Panc1 (cell line): ENCODE data around the gene TP53I3. TPM values are rescaled to one million over a fixed set of nuclear protein-coding genes. Genes with fewer than 3 reads are reported as not detected.
A peak's percentile ranks its signal among the peaks of the same experiment; 100 is the strongest.

Experiments
- ATAC-seq: fragments of 200-7000 bp; cut with Tn5 transposase; 2 replicates; pipeline ENCODE4 v1.9.1; 2020; ENCODE audit warnings: mild to moderate bottlenecking, moderate library complexity
- BruUV-seq: library from RNA; stranded (reverse); fragments of 400-500 nt; replicated peaks from 2 replicates; lab custom pipeline; 2021; lab: Mats Ljungman, UMichigan
- CTCF ChIA-PET: fragments of 300-600 bp; sonication (Branson Sonifier 250); formaldehyde crosslinking; loops from one replicate; lab custom pipeline; 2022; ENCODE audit warnings: antibody characterized with exemption; lab: Charles Lee
- POLR2A ChIA-PET: fragments of 300-600 bp; sonication (Branson Sonifier 250); formaldehyde crosslinking; loops from one replicate; lab custom pipeline; 2022; ENCODE audit warnings: antibody characterized with exemption; lab: Charles Lee
- DNase-seq: peaks from one replicate; pipeline ENCODE4 v3.0.0-alpha.2; 2010; ENCODE audit warnings: low read depth, low spot score
- H3K27ac ChIP-seq: 2 replicates; pipeline ENCODE4 v1.5.1; 2011; ENCODE audit warnings: mild to moderate bottlenecking, low read length, inconsistent platforms
- H3K27me3 ChIP-seq: fragments of 200-500 bp; sonication (Bioruptor generic); 2 replicates; pipeline ENCODE4 v1.6.0; 2014; ENCODE audit warnings: low read length, inconsistent platforms; ENCODE audit not compliant: control insufficient read depth, insufficient read depth
- H3K36me3 ChIP-seq: fragments of 200-500 bp; sonication (Bioruptor generic); 2 replicates; pipeline ENCODE4 v1.5.1; 2014; ENCODE audit warnings: inconsistent platforms, mild to moderate bottlenecking, low read length, moderate library complexity; ENCODE audit not compliant: control insufficient read depth, insufficient read depth
- H3K4me1 ChIP-seq: 2 replicates; pipeline ENCODE4 v1.5.1; 2011; ENCODE audit warnings: inconsistent platforms, mild to moderate bottlenecking, low read length, moderate library complexity; ENCODE audit not compliant: control insufficient read depth, insufficient read depth
- H3K4me3 ChIP-seq, 2 experiments: 2 replicates each; pipeline ENCODE4 v1.5.1; 2011 to 2012; ENCODE audit warnings: low read depth in 2 of 2, low read length in 2 of 2, mild to moderate bottlenecking in 2 of 2, inconsistent platforms in 1 of 2, moderate library complexity in 1 of 2
- H3K9me3 ChIP-seq: fragments of 200-500 bp; sonication (Bioruptor generic); 2 replicates; pipeline ENCODE4 v1.5.1; 2014; ENCODE audit warnings: low read depth, mild to moderate bottlenecking, inconsistent platforms, low read length, moderate library complexity; ENCODE audit not compliant: control insufficient read depth, insufficient read depth
- POLR2AphosphoS5 ChIP-seq: IDR thresholded peaks from 2 replicates; pipeline ENCODE4 v1.6.1; 2012; ENCODE audit warnings: mild to moderate bottlenecking, low read depth, low read length, moderate library complexity
- SIN3A ChIP-seq: IDR thresholded peaks from 2 replicates; pipeline ENCODE4 v1.6.1; 2012; ENCODE audit warnings: low read depth, mild to moderate bottlenecking, low read length, moderate library complexity, borderline replicate concordance; ENCODE audit not compliant: insufficient read depth
- TCF7L2 ChIP-seq: IDR thresholded peaks from 2 replicates; pipeline ENCODE4 v1.6.1; 2011; ENCODE audit warnings: mild to moderate bottlenecking, low read depth, low read length, inconsistent platforms
- in situ Hi-C: cut with HindIII; loops from 2 replicates; pipeline ENCODE4 v1.10.0; 2016; ENCODE audit warnings: low sequenced_read_pairs, low pct_unique_long_range_greater_than_20kb
- intact Hi-C: fragments of 100-400 bp; cut with micrococcal nuclease; formaldehyde crosslinking; loops from one replicate; pipeline ENCODE4 v1.10.0; 2022; ENCODE audit not compliant: unreplicated experiment
- total RNA-seq: library from RNA; stranded (reverse); gene quantifications from one replicate; pipeline ENCODE4 v1.2.1, GENCODE V29; 2021; ENCODE audit not compliant: unreplicated experiment
- TF ChIP-seq, protein P1 (sequence below): fragments of 450-650 bp; IDR thresholded peaks from 2 replicates; pipeline ENCODE4 v1.5.1; 2017; ENCODE audit warnings: mild to moderate bottlenecking
- TF ChIP-seq, protein P2 (sequence below), 2 experiments: IDR thresholded peaks; 2 replicates each; pipeline ENCODE4 v1.6.1; 2011 to 2012; ENCODE audit warnings: low read depth in 2 of 2, control low read depth in 1 of 2, low read length in 1 of 2, mild to moderate bottlenecking in 1 of 2, moderate library complexity in 1 of 2; ENCODE audit not compliant: insufficient read depth in 1 of 2

TP53I3 gene
- total RNA-seq, 1 experiment from 2014 or later: 51.3 TPM

DNA sequence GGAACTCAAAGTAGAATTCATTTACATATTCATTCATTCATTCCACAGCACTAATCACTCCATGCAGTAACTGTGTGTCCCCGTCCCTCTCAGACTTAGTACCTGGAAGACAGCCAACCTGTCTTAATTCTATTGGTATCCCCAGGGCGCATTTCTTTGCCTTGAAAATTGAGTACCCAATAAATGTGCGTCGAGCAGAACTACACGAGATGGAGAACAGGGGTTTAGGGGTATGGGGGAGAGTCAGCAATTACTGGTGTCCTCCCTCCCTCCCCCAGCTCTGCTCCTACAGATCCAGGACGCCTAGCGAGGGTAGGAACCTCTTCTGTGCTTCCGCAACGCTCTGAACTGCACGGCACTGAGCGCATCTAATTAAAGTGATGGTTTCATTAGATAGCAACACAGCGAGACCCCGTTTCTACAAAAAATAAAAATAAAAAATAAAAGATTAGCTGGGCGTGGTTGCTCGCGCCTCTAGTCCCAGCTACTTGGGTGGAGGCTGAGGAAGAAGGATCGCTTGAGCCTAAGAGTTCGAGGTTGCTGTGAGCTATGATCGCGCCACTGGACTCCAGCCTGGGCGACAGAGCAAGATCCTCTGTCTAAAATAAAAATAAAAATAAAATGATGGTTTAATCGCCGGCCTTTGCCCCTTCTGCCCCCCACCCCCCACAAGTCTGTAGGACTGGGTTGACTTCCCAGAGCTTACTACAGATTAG lies 35.7 kb downstream of the TP53I3 start:
- Histone ChIP-seq H3K36me3 (no peaks in the 10 kb centered on the region), H3K27ac (peak overlapping the region; percentile 40), H3K27me3 (no peaks in the 10 kb centered on the region), H3K4me3 (peak overlapping the region; percentile 61 to 71), H3K9me3 (no peaks in the 10 kb centered on the region), H3K4me1 (peaks cover 30% of the 10 kb centered on the region; the same call in 1 of the 2 replicates)
- no peak for DNase-seq
- no TSS peak for BruUV-seq
- ATAC-seq: no peak; the same call in 1 of the 2 replicates
- CTCF ChIA-PET: interaction anchor here (0.6 kb wide), 1 partner anchor 34 kb away, joined by 3 read pairs; no protein-coding TSS in a partner anchor
- POLR2A ChIA-PET: interaction anchor here (0.6 to 0.7 kb wide), 2 partner anchors 36 to 1919 kb away, joined by 3 to 5 read pairs; no protein-coding TSS in a partner anchor
- intact Hi-C loops: loop anchor here (10.0 kb wide), 1 partner anchor 124 kb away; the partner anchor contains the start of gene ATAD2B
- TF ChIP-seq TCF7L2: no peak
- TF ChIP-seq, protein P1, sequence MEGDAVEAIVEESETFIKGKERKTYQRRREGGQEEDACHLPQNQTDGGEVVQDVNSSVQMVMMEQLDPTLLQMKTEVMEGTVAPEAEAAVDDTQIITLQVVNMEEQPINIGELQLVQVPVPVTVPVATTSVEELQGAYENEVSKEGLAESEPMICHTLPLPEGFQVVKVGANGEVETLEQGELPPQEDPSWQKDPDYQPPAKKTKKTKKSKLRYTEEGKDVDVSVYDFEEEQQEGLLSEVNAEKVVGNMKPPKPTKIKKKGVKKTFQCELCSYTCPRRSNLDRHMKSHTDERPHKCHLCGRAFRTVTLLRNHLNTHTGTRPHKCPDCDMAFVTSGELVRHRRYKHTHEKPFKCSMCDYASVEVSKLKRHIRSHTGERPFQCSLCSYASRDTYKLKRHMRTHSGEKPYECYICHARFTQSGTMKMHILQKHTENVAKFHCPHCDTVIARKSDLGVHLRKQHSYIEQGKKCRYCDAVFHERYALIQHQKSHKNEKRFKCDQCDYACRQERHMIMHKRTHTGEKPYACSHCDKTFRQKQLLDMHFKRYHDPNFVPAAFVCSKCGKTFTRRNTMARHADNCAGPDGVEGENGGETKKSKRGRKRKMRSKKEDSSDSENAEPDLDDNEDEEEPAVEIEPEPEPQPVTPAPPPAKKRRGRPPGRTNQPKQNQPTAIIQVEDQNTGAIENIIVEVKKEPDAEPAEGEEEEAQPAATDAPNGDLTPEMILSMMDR: no peak
- TF ChIP-seq POLR2AphosphoS5: no peak
- TF ChIP-seq, protein P2, sequence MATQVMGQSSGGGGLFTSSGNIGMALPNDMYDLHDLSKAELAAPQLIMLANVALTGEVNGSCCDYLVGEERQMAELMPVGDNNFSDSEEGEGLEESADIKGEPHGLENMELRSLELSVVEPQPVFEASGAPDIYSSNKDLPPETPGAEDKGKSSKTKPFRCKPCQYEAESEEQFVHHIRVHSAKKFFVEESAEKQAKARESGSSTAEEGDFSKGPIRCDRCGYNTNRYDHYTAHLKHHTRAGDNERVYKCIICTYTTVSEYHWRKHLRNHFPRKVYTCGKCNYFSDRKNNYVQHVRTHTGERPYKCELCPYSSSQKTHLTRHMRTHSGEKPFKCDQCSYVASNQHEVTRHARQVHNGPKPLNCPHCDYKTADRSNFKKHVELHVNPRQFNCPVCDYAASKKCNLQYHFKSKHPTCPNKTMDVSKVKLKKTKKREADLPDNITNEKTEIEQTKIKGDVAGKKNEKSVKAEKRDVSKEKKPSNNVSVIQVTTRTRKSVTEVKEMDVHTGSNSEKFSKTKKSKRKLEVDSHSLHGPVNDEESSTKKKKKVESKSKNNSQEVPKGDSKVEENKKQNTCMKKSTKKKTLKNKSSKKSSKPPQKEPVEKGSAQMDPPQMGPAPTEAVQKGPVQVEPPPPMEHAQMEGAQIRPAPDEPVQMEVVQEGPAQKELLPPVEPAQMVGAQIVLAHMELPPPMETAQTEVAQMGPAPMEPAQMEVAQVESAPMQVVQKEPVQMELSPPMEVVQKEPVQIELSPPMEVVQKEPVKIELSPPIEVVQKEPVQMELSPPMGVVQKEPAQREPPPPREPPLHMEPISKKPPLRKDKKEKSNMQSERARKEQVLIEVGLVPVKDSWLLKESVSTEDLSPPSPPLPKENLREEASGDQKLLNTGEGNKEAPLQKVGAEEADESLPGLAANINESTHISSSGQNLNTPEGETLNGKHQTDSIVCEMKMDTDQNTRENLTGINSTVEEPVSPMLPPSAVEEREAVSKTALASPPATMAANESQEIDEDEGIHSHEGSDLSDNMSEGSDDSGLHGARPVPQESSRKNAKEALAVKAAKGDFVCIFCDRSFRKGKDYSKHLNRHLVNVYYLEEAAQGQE (IDR thresholded peaks at IDR 0.05; ENCODE audit: insufficient read depth in 1 of 2, low read depth in 2 of 2, low read length in 1 of 2): no peak
- TF ChIP-seq SIN3A: no peak
- in situ Hi-C loops: no loop called here

DNA sequence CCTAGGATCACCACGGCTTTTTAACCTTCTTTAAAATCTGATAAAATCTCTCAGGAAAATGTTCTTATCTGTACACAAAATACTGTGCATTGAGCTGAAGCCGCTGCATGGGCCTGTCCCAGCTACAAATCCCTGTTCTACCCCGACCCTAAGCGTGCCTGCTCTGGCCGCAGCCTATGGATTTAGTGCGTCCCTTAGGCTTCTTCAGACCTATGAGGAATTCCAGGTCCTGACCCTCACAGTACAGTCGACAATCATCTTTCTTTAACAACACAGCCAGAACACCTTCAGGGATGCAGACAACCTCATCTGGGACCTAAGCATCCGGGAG lies 37.0 kb downstream of the TP53I3 start:
- ATAC-seq (peak; percentile 50), DNase-seq (no peak)
- intact Hi-C loops (loop anchor here (10.0 kb wide), 1 partner anchor 123 kb away; the partner anchor contains the start of gene ATAD2B), in situ Hi-C loops (no loop called here)
- TF ChIP-seq, protein P1: no peak
- TF ChIP-seq, protein P2 (IDR thresholded peaks at IDR 0.05; ENCODE audit: insufficient read depth in 1 of 2, low read depth in 2 of 2, low read length in 1 of 2): no peak
- no peak for TF ChIP-seq TCF7L2
- CTCF ChIA-PET: interaction anchor here (0.8 to 1.0 kb wide), 3 partner anchors 36 to 223 kb away, joined by 3 to 6 read pairs (median 5); partner anchors contain the start of genes ATAD2B and TP53I3
- POLR2A ChIA-PET: interaction anchor here (0.6 kb wide), 1 partner anchor 682 kb away, joined by 3 read pairs; no protein-coding TSS in a partner anchor
- peaks cover 30% of the 10 kb centered on the region; the same call in 1 of the 2 replicates for H3K4me1 ChIP-seq
- no peaks in the 10 kb centered on the region for H3K27me3 ChIP-seq
- H3K27ac ChIP-seq: peak overlapping the region; percentile 82
- BruUV-seq: no TSS peak
- no peaks in the 10 kb centered on the region for H3K36me3 ChIP-seq
- peak overlapping the region; percentile 94 to 98 for H3K4me3 ChIP-seq
- H3K9me3 ChIP-seq: no peaks in the 10 kb centered on the region
